WTC11 (cell line): Measurements from ENCODE around the gene PRSS56. TPM values are rescaled to one million over a fixed set of nuclear protein-coding genes. Genes with fewer than 3 reads are reported as not detected.

Experiments
- ATAC-seq: fragments of 200-7000 bp; cut with Tn5 transposase; 2 replicates; pipeline ENCODE4 v1.10.0; 2021; ENCODE audit warnings: mild to moderate bottlenecking, moderate library complexity
- CTCF ChIA-PET: fragments of 300-600 bp; sonication (Branson Sonifier 250); formaldehyde crosslinking; loops from one replicate; lab custom pipeline; 2021; ENCODE audit warnings: antibody characterized with exemption; lab: Charles Lee
- POLR2A ChIA-PET: fragments of 350-600 bp; sonication (Branson Sonifier 250); formaldehyde crosslinking; loops from one replicate; lab custom pipeline; 2021; ENCODE audit warnings: antibody characterized with exemption; lab: Charles Lee
- DNase-seq: peaks from one replicate; pipeline ENCODE4 v3.0.0; 2021; ENCODE audit warnings: low spot score
- H3K27ac Mint-ChIP-seq: 2 replicates; pipeline ENCODE4 v1.8.0; 2021; ENCODE audit warnings: mixed read lengths
- H3K27me3 Mint-ChIP-seq: 2 replicates; pipeline ENCODE4 v1.8.0; 2021; ENCODE audit warnings: low read depth, mild to moderate bottlenecking, moderate library complexity, mixed read lengths
- H3K36me3 Mint-ChIP-seq: 2 replicates; pipeline ENCODE4 v1.8.0; 2021; ENCODE audit warnings: mixed read lengths
- H3K4me1 Mint-ChIP-seq: 2 replicates; pipeline ENCODE4 v1.8.0; 2022; ENCODE audit warnings: mixed read lengths
- H3K4me3 Mint-ChIP-seq: 2 replicates; pipeline ENCODE4 v1.8.0; 2021; ENCODE audit warnings: mild to moderate bottlenecking, moderate library complexity, mixed read lengths
- H3K9me3 Mint-ChIP-seq: 2 replicates; pipeline ENCODE4 v1.8.0; 2021; ENCODE audit warnings: mixed read lengths
- ATF1 ChIP-seq: sonication (generic); formaldehyde crosslinking; IDR thresholded peaks from 2 replicates; pipeline ENCODE4 v1.8.1; 2023; ENCODE audit warnings: mild to moderate bottlenecking, moderate library complexity, missing genetic modification reagents
- FOXP1 ChIP-seq: sonication (generic); formaldehyde crosslinking; IDR thresholded peaks from 2 replicates; pipeline ENCODE4 v1.8.0; 2022; ENCODE audit warnings: missing genetic modification reagents, mild to moderate bottlenecking, moderate library complexity, borderline replicate concordance
- FOXP4 ChIP-seq: sonication (generic); formaldehyde crosslinking; IDR thresholded peaks from 2 replicates; pipeline ENCODE4 v1.8.0; 2022; ENCODE audit warnings: mild to moderate bottlenecking, missing genetic modification reagents
- GABPB1 ChIP-seq: sonication (generic); formaldehyde crosslinking; IDR thresholded peaks from 2 replicates; pipeline ENCODE4 v1.8.1; 2023; ENCODE audit warnings: mild to moderate bottlenecking, missing genetic modification reagents
- JAZF1 ChIP-seq: fragments of 250-450 bp; sonication (Bioruptor Pico); IDR thresholded peaks from 2 replicates; pipeline ENCODE4 v1.9.0; 2021; ENCODE audit warnings: moderate library complexity, mild to moderate bottlenecking, inconsistent platforms
- JUN ChIP-seq: sonication (generic); formaldehyde crosslinking; IDR thresholded peaks from 2 replicates; pipeline ENCODE4 v1.8.0; 2023; ENCODE audit warnings: mild to moderate bottlenecking, missing genetic modification reagents
- KAT7 ChIP-seq: sonication (generic); formaldehyde crosslinking; IDR thresholded peaks from 2 replicates; pipeline ENCODE4 v1.8.1; 2023; ENCODE audit warnings: missing genetic modification reagents, mild to moderate bottlenecking, borderline replicate concordance
- NR2C2 ChIP-seq: sonication (generic); formaldehyde crosslinking; IDR thresholded peaks from 2 replicates; pipeline ENCODE4 v1.8.0; 2022; ENCODE audit warnings: mild to moderate bottlenecking, missing genetic modification reagents
- OVOL2 ChIP-seq: fragments of 250-450 bp; sonication (Bioruptor Pico); IDR thresholded peaks from 2 replicates; pipeline ENCODE4 v1.9.0; 2021; ENCODE audit warnings: mild to moderate bottlenecking, borderline replicate concordance
- SMAD3 ChIP-seq: sonication (generic); formaldehyde crosslinking; IDR thresholded peaks from 2 replicates; pipeline ENCODE4 v1.8.0; 2022; ENCODE audit warnings: missing genetic modification reagents, mild to moderate bottlenecking, borderline replicate concordance
- SMAD4 ChIP-seq: sonication (generic); formaldehyde crosslinking; IDR thresholded peaks from 2 replicates; pipeline ENCODE4 v1.8.0; 2022; ENCODE audit warnings: mild to moderate bottlenecking, missing genetic modification reagents
- ZNF138 ChIP-seq: sonication (generic); formaldehyde crosslinking; conservative IDR thresholded peaks from 2 replicates; pipeline ENCODE4 v1.8.1; 2022; ENCODE audit warnings: mild to moderate bottlenecking, moderate library complexity, missing genetic modification reagents
- ZNF232 ChIP-seq: sonication (generic); formaldehyde crosslinking; IDR thresholded peaks from 2 replicates; pipeline ENCODE4 v1.8.0; 2022; ENCODE audit warnings: mild to moderate bottlenecking, missing genetic modification reagents
- ZNF671 ChIP-seq: fragments of 250-450 bp; sonication (Bioruptor Pico); IDR thresholded peaks from 2 replicates; pipeline ENCODE4 v1.8.0; 2021; ENCODE audit warnings: mild to moderate bottlenecking
- total RNA-seq: library from RNA; stranded (reverse); gene quantifications from 3 replicates; pipeline ENCODE4 v1.2.3, GENCODE V29; 2021
- TF ChIP-seq, protein P1 (sequence below): fragments of 250-450 bp; sonication (Bioruptor Pico); IDR thresholded peaks from 2 replicates; pipeline ENCODE4 v1.9.0; 2021; ENCODE audit warnings: mild to moderate bottlenecking
- TF ChIP-seq, protein P2 (sequence below): fragments of 200-600 bp; IDR thresholded peaks from 2 replicates; pipeline ENCODE4 v1.8.0; 2022; ENCODE audit warnings: antibody characterized with exemption
- TF ChIP-seq, protein P3 (sequence below): fragments of 250-450 bp; sonication (Bioruptor Pico); IDR thresholded peaks from 2 replicates; pipeline ENCODE4 v1.9.0; 2021; ENCODE audit warnings: mild to moderate bottlenecking
- TF ChIP-seq, protein P4 (sequence below): fragments of 250-450 bp; sonication (Bioruptor Pico); IDR thresholded peaks from 2 replicates; pipeline ENCODE4 v1.9.0; 2021; ENCODE audit warnings: moderate library complexity, mild to moderate bottlenecking, inconsistent platforms, borderline replicate concordance

The PRSS56 gene
- total RNA-seq, 1 experiment from 2014 or later: not detected

- TF ChIP-seq SMAD3 (CRISPR knock-in tag) (no peak), ZNF138 (no peak), KAT7 (CRISPR knock-in tag) (no peak), SMAD4 (no peak)
- Mint-ChIP-seq H3K4me1 (peaks cover 11% of the 10 kb centered on the region), H3K9me3 (no peaks in the 10 kb centered on the region), H3K27me3 (peaks cover 9% of the 10 kb centered on the region), H3K36me3 (no peaks in the 10 kb centered on the region), H3K4me3 (no peak overlapping the region), H3K27ac (no peak overlapping the region)
- DNase-seq: no peak
- no peak for ATAC-seq
- ChIA-PET CTCF (interaction anchor here (1.0 kb wide), 1 partner anchor 24 kb away, joined by 3 read pairs; no protein-coding TSS in a partner anchor), POLR2A (no interaction called here)
Measured at GRCh38 chr2:232497348-232497747, 22.8 kb upstream of the PRSS56 start.

GRCh38 chr2:232498452-232498851 is 21.7 kb upstream of the PRSS56 start:
- Mint-ChIP-seq H3K4me3 (no peak overlapping the region), H3K4me1 (peaks cover 14% of the 10 kb centered on the region), H3K36me3 (no peaks in the 10 kb centered on the region), H3K9me3 (no peaks in the 10 kb centered on the region), H3K27ac (no peak overlapping the region), H3K27me3 (peaks cover 16% of the 10 kb centered on the region)
- DNase-seq (no peak), ATAC-seq (no peak)
- CTCF ChIA-PET: no interaction called here
- no peak for TF ChIP-seq JUN (CRISPR knock-in tag)
- TF ChIP-seq, protein P1, sequence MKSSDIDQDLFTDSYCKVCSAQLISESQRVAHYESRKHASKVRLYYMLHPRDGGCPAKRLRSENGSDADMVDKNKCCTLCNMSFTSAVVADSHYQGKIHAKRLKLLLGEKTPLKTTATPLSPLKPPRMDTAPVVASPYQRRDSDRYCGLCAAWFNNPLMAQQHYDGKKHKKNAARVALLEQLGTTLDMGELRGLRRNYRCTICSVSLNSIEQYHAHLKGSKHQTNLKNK (CRISPR knock-in tag): no peak
- no peak for TF ChIP-seq ZNF671 (CRISPR knock-in tag)
- no peak for TF ChIP-seq FOXP4 (CRISPR knock-in tag)
- no peak for TF ChIP-seq JAZF1
- TF ChIP-seq OVOL2: no peak
- TF ChIP-seq, protein P2, sequence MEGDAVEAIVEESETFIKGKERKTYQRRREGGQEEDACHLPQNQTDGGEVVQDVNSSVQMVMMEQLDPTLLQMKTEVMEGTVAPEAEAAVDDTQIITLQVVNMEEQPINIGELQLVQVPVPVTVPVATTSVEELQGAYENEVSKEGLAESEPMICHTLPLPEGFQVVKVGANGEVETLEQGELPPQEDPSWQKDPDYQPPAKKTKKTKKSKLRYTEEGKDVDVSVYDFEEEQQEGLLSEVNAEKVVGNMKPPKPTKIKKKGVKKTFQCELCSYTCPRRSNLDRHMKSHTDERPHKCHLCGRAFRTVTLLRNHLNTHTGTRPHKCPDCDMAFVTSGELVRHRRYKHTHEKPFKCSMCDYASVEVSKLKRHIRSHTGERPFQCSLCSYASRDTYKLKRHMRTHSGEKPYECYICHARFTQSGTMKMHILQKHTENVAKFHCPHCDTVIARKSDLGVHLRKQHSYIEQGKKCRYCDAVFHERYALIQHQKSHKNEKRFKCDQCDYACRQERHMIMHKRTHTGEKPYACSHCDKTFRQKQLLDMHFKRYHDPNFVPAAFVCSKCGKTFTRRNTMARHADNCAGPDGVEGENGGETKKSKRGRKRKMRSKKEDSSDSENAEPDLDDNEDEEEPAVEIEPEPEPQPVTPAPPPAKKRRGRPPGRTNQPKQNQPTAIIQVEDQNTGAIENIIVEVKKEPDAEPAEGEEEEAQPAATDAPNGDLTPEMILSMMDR: no peak
- TF ChIP-seq, protein P3, sequence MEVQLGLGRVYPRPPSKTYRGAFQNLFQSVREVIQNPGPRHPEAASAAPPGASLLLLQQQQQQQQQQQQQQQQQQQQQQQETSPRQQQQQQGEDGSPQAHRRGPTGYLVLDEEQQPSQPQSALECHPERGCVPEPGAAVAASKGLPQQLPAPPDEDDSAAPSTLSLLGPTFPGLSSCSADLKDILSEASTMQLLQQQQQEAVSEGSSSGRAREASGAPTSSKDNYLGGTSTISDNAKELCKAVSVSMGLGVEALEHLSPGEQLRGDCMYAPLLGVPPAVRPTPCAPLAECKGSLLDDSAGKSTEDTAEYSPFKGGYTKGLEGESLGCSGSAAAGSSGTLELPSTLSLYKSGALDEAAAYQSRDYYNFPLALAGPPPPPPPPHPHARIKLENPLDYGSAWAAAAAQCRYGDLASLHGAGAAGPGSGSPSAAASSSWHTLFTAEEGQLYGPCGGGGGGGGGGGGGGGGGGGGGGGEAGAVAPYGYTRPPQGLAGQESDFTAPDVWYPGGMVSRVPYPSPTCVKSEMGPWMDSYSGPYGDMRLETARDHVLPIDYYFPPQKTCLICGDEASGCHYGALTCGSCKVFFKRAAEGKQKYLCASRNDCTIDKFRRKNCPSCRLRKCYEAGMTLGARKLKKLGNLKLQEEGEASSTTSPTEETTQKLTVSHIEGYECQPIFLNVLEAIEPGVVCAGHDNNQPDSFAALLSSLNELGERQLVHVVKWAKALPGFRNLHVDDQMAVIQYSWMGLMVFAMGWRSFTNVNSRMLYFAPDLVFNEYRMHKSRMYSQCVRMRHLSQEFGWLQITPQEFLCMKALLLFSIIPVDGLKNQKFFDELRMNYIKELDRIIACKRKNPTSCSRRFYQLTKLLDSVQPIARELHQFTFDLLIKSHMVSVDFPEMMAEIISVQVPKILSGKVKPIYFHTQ (CRISPR knock-in tag): no peak
- no peak for TF ChIP-seq FOXP1 (CRISPR knock-in tag)
- no peak for TF ChIP-seq GABPB1 (CRISPR knock-in tag)
- TF ChIP-seq KAT7 (CRISPR knock-in tag): no peak
- no peak for TF ChIP-seq ZNF232 (CRISPR knock-in tag)
- no peak for TF ChIP-seq SMAD4
- TF ChIP-seq, protein P4, sequence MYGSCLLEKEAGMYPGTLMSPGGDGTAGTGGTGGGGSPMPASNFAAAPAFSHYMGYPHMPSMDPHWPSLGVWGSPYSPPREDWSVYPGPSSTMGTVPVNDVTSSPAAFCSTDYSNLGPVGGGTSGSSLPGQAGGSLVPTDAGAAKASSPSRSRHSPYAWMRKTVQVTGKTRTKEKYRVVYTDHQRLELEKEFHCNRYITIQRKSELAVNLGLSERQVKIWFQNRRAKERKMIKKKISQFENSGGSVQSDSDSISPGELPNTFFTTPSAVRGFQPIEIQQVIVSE (CRISPR knock-in tag): no peak
- TF ChIP-seq NR2C2 (CRISPR knock-in tag): no peak
- TF ChIP-seq ATF1: no peak
- TF ChIP-seq, all 79 proteins: peak for 0
- POLR2A ChIA-PET: no interaction called here
